T-cell (primary cell): ENCODE data around the gene RAB3A. TPM values are rescaled to one million over a fixed set of nuclear protein-coding genes. Genes with fewer than 3 reads are reported as not detected.

Source experiments
- ATAC-seq, 4 experiments: fragments of 200-7000 bp in 3 of 4; fragments of 150-1000 bp in 1 of 4; cut with Tn5 transposase; replicated peaks in 1 of 4; 1 replicate in 3 of 4; 2 replicates in 1 of 4; pipeline ENCODE4 v1.10.0; 2021; ENCODE audit warnings: moderate library complexity in 3 of 4, mild to moderate bottlenecking in 2 of 4, moderate number of reproducible peaks in 1 of 4
- CTCF ChIA-PET, 2 donors: fragments of 300-600 bp; sonication (Branson Sonifier 250); formaldehyde crosslinking; loops; one replicate each; lab custom pipeline; 2022; ENCODE audit warnings: antibody characterized with exemption in 2 of 2; lab: Charles Lee
- POLR2A ChIA-PET, 2 donors: fragments of 300-600 bp; sonication (Branson Sonifier 250); formaldehyde crosslinking; loops; one replicate each; lab custom pipeline; 2022; ENCODE audit warnings: antibody characterized with exemption in 2 of 2; lab: Charles Lee
- DNase-seq, 35 experiments: peaks; one replicate each; pipeline versions ENCODE4 v3.0.0 to v3.0.0-alpha.2; 2013 to 2023
- H3K27ac ChIP-seq: one replicate; pipeline ENCODE4 v1.5.1; 2013; ENCODE audit warnings: low read length
- H3K27me3 ChIP-seq, 2 experiments: replicated peaks in 1 of 2; 1 replicate in 1 of 2; 2 replicates in 1 of 2; pipeline versions ENCODE4 v1.6.1 to v1.7.0; 2013; ENCODE audit warnings: low read length in 1 of 2, mixed read lengths in 1 of 2; ENCODE audit not compliant: control insufficient read depth in 2 of 2, insufficient read depth in 2 of 2; ENCODE audit errors: extremely low read depth in 1 of 2
- H3K36me3 ChIP-seq, 2 donors: 1 replicate in 1 of 2; 2 replicates in 1 of 2; pipeline versions ENCODE4 v1.6.1 to v1.7.0; 2013; ENCODE audit warnings: low read length in 1 of 2; ENCODE audit not compliant: control insufficient read depth in 2 of 2, insufficient read depth in 1 of 2; ENCODE audit errors: extremely low read depth in 1 of 2
- H3K4me1 ChIP-seq, 2 experiments: 1 replicate in 1 of 2; 2 replicates in 1 of 2; pipeline versions ENCODE4 v1.6.1 to v1.7.0; 2013; ENCODE audit warnings: low read length in 2 of 2, mixed read lengths in 1 of 2; ENCODE audit not compliant: insufficient read depth in 2 of 2, control insufficient read depth in 1 of 2; ENCODE audit errors: extremely low read depth in 1 of 2
- H3K4me3 ChIP-seq, 2 donors: 1 replicate in 1 of 2; 2 replicates in 1 of 2; pipeline versions ENCODE4 v1.5.1 to v1.7.0; 2013; ENCODE audit warnings: mild to moderate bottlenecking in 2 of 2, low read length in 1 of 2, moderate library complexity in 1 of 2; ENCODE audit not compliant: control insufficient read depth in 1 of 2; ENCODE audit errors: extremely low read depth in 1 of 2
- H3K9me3 ChIP-seq: 2 replicates; pipeline ENCODE4 v1.7.0; 2013
- H3K27ac Mint-ChIP-seq, 2 donors: one replicate each; pipeline ENCODE4 v1.8.0; 2020 to 2021; ENCODE audit warnings: mild to moderate bottlenecking in 2 of 2, mixed read lengths in 2 of 2
- H3K27me3 Mint-ChIP-seq, 2 donors: one replicate each; pipeline ENCODE4 v1.8.0; 2021 to 2022; ENCODE audit warnings: mixed read lengths in 2 of 2
- H3K36me3 Mint-ChIP-seq: one replicate; pipeline ENCODE4 v1.8.0; 2021; ENCODE audit warnings: mixed read lengths
- H3K4me1 Mint-ChIP-seq, 3 donors: one replicate each; pipeline ENCODE4 v1.8.0; 2020 to 2022; ENCODE audit warnings: mixed read lengths in 3 of 3, mild to moderate bottlenecking in 1 of 3
- H3K4me3 Mint-ChIP-seq, 3 donors: one replicate each; pipeline ENCODE4 v1.8.0; 2020 to 2022; ENCODE audit warnings: mild to moderate bottlenecking in 3 of 3, mixed read lengths in 3 of 3, moderate library complexity in 3 of 3
- H3K9me3 Mint-ChIP-seq, 3 donors: one replicate each; pipeline ENCODE4 v1.8.0; 2020 to 2022; ENCODE audit warnings: mixed read lengths in 3 of 3
- WGBS: methylation state at CpG from one replicate; pipeline ENCODE4 v1.1.5; 2013; ENCODE audit warnings: missing lambda C conversion rate; ENCODE audit not compliant: insufficient coverage; 5-methylcytosine and 5-hydroxymethylcytosine counted together
- total RNA-seq, 35 experiments: library from RNA in 6 of 35; stranded (reverse) in 6 of 35; fragments of 120-200 nt in 1 of 35; gene quantifications; one replicate each; pipeline versions ENCODE4 v1.2.1 to v1.2.4 and lab custom pipeline; 2013 to 2026

Gene RAB3A
- total RNA-seq, 5 donors from 2014 or later (not counting 1 experiment from before 2014, with no cell fraction given): 4.7 to 8.3 (median 5.6) TPM

DNA sequence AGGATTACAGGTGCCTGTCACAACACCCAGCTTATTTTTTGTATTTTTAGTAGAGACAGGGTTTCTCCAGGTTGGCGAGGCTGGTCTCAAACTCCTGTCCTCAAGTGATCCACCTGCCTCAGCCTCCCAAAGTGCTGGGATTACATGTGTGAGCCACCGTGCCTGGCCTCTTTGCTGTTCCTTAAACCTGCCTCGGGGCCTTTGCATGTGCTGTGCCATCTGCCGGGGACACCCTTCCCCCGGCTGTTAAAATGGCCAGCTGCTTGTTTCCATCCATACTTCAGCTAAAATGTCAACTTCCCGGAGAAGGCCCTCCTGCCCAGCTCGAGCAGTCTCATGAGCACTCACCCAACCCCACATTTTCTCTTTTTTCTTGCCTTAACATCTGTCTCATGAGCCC is 41.5 kb upstream of the RAB3A start:
- peaks cover 0 to 28% of the 10 kb centered on the region in 2 experiments for H3K27me3 ChIP-seq
- no peaks in the 10 kb centered on the region for H3K4me1 ChIP-seq
- Mint-ChIP-seq H3K27me3 (peaks cover 0 to 2% of the 10 kb centered on the region in 2 donors), H3K4me3 (no peak overlapping the region), H3K9me3 (no peaks in the 10 kb centered on the region), H3K4me1 (no peaks in the 10 kb centered on the region), H3K36me3 (no peaks in the 10 kb centered on the region), H3K27ac (no peak overlapping the region)
- H3K36me3 ChIP-seq: no peaks in the 10 kb centered on the region
- CTCF ChIA-PET: interaction anchor here in 1 of 2 donors (0.7 kb wide), 1 partner anchor 56 kb away, joined by 5 read pairs; no protein-coding TSS in a partner anchor
- ATAC-seq (no peak), DNase-seq (no peak)
- WGBS: 60% methylated on average over 6 of the region's 7 CpGs
- H3K27ac ChIP-seq: no peak overlapping the region
- no peaks in the 10 kb centered on the region for H3K9me3 ChIP-seq
- POLR2A ChIA-PET: no interaction called here
- H3K4me3 ChIP-seq: no peak overlapping the region

DNA sequence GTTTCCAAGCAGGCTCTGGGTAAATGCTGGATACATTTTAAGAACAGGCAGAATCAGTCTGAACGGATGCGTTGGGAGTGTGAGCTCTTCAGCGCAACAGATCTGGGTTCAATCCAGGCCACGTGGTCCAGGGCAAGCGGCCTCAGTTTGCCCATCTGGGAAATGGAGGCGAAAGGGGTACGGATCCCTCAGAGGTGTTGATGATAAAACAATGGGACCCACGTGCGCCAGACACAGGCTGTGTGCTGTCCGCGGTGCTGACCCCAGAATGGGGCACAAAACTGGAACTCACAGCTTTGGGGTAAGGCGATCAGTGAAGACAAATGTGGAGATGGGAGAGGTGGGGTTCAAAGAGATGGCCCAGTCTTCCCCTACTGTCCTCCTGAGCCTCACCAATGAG is 35.5 kb upstream of the RAB3A start:
- ChIA-PET POLR2A (no interaction called here), CTCF (interaction anchor here in 1 of 2 donors (0.5 kb wide), 1 partner anchor 133 kb away, joined by 3 read pairs; no protein-coding TSS in a partner anchor)
- no peak overlapping the region for H3K4me3 Mint-ChIP-seq
- DNase-seq (no peak), ATAC-seq (no peak)
- H3K4me1 Mint-ChIP-seq: no peaks in the 10 kb centered on the region
- H3K36me3 Mint-ChIP-seq: no peaks in the 10 kb centered on the region
- Histone ChIP-seq H3K4me1 (no peaks in the 10 kb centered on the region), H3K9me3 (no peaks in the 10 kb centered on the region), H3K27ac (no peak overlapping the region), H3K36me3 (no peaks in the 10 kb centered on the region), H3K27me3 (peaks cover 0 to 45% of the 10 kb centered on the region in 2 experiments), H3K4me3 (no peak overlapping the region)
- H3K27me3 Mint-ChIP-seq: peaks cover 19 to 33% of the 10 kb centered on the region in 2 donors
- 31% methylated on average over 8 of the region's 12 CpGs for WGBS
- H3K9me3 Mint-ChIP-seq: no peaks in the 10 kb centered on the region
- H3K27ac Mint-ChIP-seq: no peak overlapping the region

DNA sequence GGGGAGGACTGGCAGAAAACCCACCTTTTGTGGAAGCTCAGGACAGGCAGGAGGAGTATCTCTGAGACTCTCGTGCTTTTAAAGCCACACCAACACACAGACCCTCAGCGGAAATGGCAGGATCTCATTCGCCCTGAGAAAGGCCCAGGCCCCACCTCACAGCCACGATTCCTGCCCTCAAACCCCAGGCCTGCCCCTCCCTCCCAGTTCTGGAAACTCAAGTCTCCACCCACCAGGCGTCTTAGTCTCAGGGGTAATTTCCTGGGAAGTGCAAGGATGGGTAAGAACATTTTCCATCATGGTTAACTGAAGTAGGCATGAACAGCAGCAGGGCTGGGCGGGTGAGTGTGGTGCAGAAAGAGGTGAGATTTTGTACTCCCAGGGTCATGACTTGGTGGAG is 30.4 kb upstream of the RAB3A start:
- ChIA-PET CTCF (no interaction called here), POLR2A (no interaction called here)
- peaks cover 0 to 83% of the 10 kb centered on the region in 2 experiments for H3K27me3 ChIP-seq
- H3K27ac ChIP-seq: no peak overlapping the region
- H3K36me3 ChIP-seq: no peaks in the 10 kb centered on the region
- Mint-ChIP-seq H3K27ac (no peak overlapping the region), H3K36me3 (no peaks in the 10 kb centered on the region), H3K4me1 (peaks cover 0 to 4% (median 3%) of the 10 kb centered on the region in 3 donors), H3K9me3 (peaks cover 0 to 5% (median 0%) of the 10 kb centered on the region in 3 donors), H3K27me3 (peaks cover 54 to 73% of the 10 kb centered on the region in 2 donors), H3K4me3 (no peak overlapping the region)
- peaks cover 0 to 8% of the 10 kb centered on the region in 2 experiments for H3K4me1 ChIP-seq
- H3K9me3 ChIP-seq: no peaks in the 10 kb centered on the region
- DNase-seq: no peak
- no peak overlapping the region for H3K4me3 ChIP-seq
- 50% methylated on average over 1 of the region's 6 CpGs for WGBS
- no peak for ATAC-seq

DNA sequence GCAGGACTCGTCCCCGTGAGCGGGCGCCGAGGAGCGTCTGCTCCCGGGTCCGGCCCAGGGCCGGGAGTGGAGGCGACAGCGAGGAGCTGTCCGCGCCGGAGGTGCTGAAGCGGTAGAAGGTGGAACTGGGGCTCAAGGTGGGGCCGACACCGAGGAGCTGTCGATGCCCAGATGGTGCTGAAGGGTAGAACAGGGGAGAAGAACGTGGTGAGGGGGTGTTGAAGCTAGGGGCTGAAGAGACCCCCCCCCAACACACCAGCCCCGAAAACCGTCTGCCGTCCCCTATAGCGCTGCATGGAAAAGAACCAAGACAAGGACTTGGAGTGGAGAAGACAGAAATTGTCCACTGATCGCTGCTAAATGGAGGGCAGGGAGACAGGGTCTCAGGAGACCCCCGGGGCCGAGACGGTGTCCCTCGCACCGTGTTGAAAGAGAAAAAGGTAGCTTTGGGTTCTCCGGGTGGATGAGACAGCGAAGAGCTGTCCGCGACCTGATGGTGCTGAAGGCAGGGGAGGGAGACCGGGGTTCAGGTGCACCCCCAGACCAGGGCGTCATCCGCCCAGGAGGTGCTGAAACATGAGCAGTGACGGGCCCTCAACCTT is 29.5 kb upstream of the RAB3A start:
- ChIA-PET POLR2A (interaction anchor here in 1 of 2 donors (0.7 kb wide), 1 partner anchor 489 kb away, joined by 7 read pairs; no protein-coding TSS in a partner anchor), CTCF (interaction anchor here in 1 of 2 donors (0.6 kb wide), 1 partner anchor 502 kb away, joined by 4 read pairs; no protein-coding TSS in a partner anchor)
- Mint-ChIP-seq H3K27ac (peak overlapping the region in 1 of 2 donors; percentile 59), H3K27me3 (peaks cover 54 to 72% of the 10 kb centered on the region in 2 donors), H3K9me3 (peaks cover 0 to 5% (median 0%) of the 10 kb centered on the region in 3 donors), H3K4me3 (no peak overlapping the region), H3K36me3 (no peaks in the 10 kb centered on the region), H3K4me1 (peaks cover 0 to 4% (median 3%) of the 10 kb centered on the region in 3 donors)
- Histone ChIP-seq H3K4me1 (peaks cover 0 to 8% of the 10 kb centered on the region in 2 experiments), H3K27ac (no peak overlapping the region), H3K4me3 (no peak overlapping the region), H3K36me3 (no peaks in the 10 kb centered on the region), H3K9me3 (no peaks in the 10 kb centered on the region), H3K27me3 (peaks cover 0 to 86% of the 10 kb centered on the region in 2 experiments)
- WGBS: 30% methylated on average over 20 of the region's 37 CpGs
- peak in 3 of 4 experiments; percentile 48 to 76 (median 49) for ATAC-seq
- DNase-seq: peak in 29 of 35 experiments; percentile 16 to 71 (median 38)

DNA sequence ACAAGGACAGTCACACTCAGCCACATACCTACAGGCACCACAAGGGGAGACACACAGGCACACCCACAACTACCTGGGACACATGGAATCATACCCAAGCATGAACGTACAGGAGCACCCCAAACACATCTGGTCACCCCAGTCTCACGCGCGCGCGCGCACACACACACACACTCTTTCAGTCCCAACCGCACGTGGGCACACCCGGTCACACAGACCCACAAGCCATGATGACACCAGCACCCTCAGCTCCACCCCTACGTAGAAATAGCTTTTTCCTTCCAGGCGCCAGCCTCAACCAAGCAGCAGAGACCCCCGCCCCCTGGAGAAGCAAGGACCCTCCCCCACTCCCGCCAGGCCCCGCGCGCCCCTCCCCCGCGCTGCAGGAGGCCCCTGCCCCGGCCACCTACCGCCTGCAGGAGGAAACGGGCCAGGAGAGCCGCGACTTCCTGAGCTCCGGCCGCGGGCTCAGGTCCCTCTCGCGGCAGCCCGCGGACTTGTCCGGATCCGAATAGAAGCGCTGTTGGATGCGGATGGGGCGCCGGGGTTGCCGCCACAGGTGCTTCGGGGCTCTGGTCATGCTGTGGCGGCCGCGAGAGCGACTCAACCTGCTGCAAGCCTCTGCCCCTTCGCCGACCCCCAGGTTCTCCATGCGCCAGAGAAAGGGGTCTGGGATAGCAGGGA is 28.8 kb upstream of the RAB3A start:
- ChIA-PET CTCF (interaction anchor here in 1 of 2 donors (0.6 kb wide), 1 partner anchor 502 kb away, joined by 4 read pairs; no protein-coding TSS in a partner anchor), POLR2A (interaction anchor here in 1 of 2 donors (0.7 kb wide), 1 partner anchor 489 kb away, joined by 7 read pairs; no protein-coding TSS in a partner anchor)
- ATAC-seq: no peak
- H3K36me3 ChIP-seq: no peaks in the 10 kb centered on the region
- no peaks in the 10 kb centered on the region for H3K9me3 ChIP-seq
- no peak for DNase-seq
- WGBS: 12% methylated on average over 42 of the region's 46 CpGs
- no peak overlapping the region for H3K27ac ChIP-seq
- peaks cover 0 to 88% of the 10 kb centered on the region in 2 experiments for H3K27me3 ChIP-seq
- H3K4me1 Mint-ChIP-seq: peaks cover 0 to 4% (median 3%) of the 10 kb centered on the region in 3 donors
- peaks cover 0 to 8% of the 10 kb centered on the region in 2 experiments for H3K4me1 ChIP-seq
- H3K27ac Mint-ChIP-seq: no peak overlapping the region
- no peaks in the 10 kb centered on the region for H3K36me3 Mint-ChIP-seq
- H3K27me3 Mint-ChIP-seq: peaks cover 55 to 77% of the 10 kb centered on the region in 2 donors
- no peak overlapping the region for H3K4me3 Mint-ChIP-seq
- peaks cover 0 to 5% (median 0%) of the 10 kb centered on the region in 3 donors for H3K9me3 Mint-ChIP-seq
- no peak overlapping the region for H3K4me3 ChIP-seq

DNA sequence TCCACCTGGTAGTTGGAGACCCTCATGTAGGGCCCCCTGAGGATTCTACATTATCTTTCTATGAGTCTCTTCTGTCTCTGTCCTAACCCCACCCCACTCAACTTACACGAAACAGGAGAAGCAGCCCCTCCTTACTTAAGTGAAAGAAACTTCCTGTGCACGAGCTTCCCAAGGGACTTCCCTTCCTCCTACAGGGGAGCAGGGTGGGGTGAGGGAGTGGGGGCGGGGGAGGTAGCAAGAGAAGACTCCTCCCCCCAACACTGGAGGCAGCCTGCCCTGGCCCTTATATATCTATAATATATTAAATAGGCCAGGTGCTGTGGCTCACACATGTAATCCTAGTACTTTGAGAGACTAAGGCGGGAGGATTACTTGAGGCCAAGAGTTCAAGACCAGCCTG is 27.9 kb upstream of the RAB3A start:
- DNase-seq (no peak), ATAC-seq (no peak)
- Histone ChIP-seq H3K27ac (no peak overlapping the region), H3K27me3 (peaks cover 0 to 91% of the 10 kb centered on the region in 2 experiments), H3K4me1 (peaks cover 0 to 8% of the 10 kb centered on the region in 2 experiments), H3K4me3 (no peak overlapping the region), H3K9me3 (no peaks in the 10 kb centered on the region), H3K36me3 (no peaks in the 10 kb centered on the region)
- no CpG with 5 or more reads among the region's 4 CpGs for WGBS
- H3K27me3 Mint-ChIP-seq: peaks cover 62 to 81% of the 10 kb centered on the region in 2 donors
- H3K4me3 Mint-ChIP-seq: no peak overlapping the region
- H3K4me1 Mint-ChIP-seq: peaks cover 3 to 8% (median 5%) of the 10 kb centered on the region in 3 donors
- POLR2A ChIA-PET: no interaction called here
- CTCF ChIA-PET: no interaction called here
- H3K27ac Mint-ChIP-seq: no peak overlapping the region
- H3K36me3 Mint-ChIP-seq: no peaks in the 10 kb centered on the region
- H3K9me3 Mint-ChIP-seq: peaks cover 0 to 5% (median 0%) of the 10 kb centered on the region in 3 donors
